Astrocyte of the cerebellum (primary cell): ENCODE data around the gene NF2.

ENCODE experiments used
- DNase-seq: peaks from one replicate; pipeline ENCODE4 v3.0.0-alpha.2; 2011; ENCODE audit warnings: low read depth
- H3K4me3 ChIP-seq: 2 replicates; pipeline ENCODE4 v1.5.1; 2011; ENCODE audit warnings: mild to moderate bottlenecking, low read depth, low read length, moderate library complexity
- CTCF ChIP-seq: IDR thresholded peaks from 2 replicates; pipeline ENCODE4 v1.5.1; 2012; ENCODE audit warnings: low read length, low read depth, moderate library complexity, mild to moderate bottlenecking; ENCODE audit errors: missing control alignments
- in situ Hi-C: cut with HindIII; loops from 2 replicates; pipeline ENCODE4 v1.10.0; 2017; ENCODE audit warnings: low sequenced_read_pairs

Gene NF2

GRCh38 chr22:29717789-29718188, 114.4 kb downstream of the NF2 start:
- no peak for DNase-seq
- in situ Hi-C loops, result no loop called here
- no peak overlapping the region for H3K4me3 ChIP-seq
- no peak for TF ChIP-seq CTCF

DNA sequence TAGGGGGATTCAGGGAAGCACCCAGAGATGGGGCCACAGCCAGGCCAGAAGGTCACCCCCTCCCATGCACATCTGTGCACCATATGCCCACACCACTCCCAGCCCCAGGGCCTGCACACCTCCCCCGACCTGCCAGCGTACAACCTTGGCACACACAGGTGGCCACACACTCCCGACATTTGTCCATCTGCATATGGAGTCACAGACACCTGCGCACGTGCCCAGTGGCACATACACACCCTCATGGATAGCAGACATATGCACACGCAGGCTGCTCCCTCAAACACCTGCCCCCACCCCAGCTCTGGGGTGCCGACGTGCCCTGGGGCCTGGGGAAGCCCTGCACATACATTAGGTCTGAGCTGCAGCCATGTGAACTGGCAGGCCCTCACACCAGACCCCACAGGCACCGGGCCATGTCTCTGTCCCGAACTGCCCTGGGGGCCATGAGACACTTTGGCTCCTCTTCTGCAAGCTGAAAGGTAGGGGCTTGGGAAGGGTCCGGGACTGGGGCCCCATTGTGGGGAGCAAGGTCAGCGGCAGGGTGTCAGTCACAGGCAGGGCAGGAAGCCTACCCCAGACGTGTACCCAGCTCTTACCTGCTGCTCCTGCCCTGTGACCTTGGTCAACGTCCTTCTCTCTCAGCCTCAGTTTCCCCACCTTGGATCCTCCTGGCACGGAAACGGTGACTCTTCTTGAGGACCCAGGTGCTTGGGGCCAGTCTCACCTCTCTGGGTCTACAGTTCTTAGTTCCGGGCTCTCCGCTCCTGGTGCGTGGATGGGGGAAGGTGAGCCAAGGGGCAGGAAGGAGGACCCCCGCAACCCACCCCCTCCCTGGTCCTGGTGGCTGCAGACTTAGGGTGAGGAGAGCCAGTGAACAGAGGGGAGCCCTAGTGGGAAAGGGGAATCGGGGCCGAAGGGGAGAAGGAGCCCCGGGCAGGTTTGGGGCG, 115.8 kb downstream of the NF2 start:
- H3K4me3 ChIP-seq, result no peak overlapping the region
- in situ Hi-C loops, result no loop called here
- no peak for TF ChIP-seq CTCF
- no peak for DNase-seq

DNA sequence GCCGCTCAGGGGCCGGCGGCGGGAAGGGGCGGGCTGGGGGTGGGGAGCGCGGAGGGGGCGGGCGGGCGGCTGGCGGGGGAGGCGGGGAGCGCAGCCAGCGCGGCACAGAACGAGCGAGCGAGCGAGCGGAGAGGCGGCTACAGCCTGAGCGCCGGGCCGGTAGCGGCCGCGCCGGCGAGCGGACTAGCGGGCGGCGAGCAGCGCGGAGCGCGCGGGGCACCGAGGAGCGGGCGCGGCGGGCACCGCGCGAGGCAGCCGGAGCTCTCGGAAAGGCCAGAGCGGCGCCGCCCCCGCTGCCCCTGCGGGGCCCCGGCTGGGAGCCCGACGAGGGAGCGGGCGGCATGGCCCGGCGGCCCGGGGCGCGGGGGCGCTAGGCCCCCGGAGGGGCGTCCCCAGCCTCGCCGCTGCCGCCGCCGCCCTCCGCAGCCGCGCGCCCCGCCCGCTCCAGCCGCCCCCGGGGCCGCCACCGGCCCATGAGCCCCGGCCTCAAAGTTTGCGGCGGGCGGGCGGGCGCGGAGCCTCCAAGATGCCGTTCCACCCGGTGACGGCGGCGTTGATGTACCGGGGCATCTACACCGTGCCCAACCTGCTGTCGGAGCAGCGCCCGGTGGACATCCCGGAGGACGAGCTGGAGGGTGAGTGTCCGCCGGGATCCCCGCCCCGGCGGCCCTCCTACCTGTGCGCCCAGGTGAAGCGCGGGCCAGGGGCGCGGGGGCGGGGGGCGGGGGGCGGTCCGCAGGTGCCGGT, 116.6 kb downstream of the NF2 start, which contains the start of gene CABP7:
Gene CABP7 (plus strand): TSS at position 105 of the 747 bp plus-strand sequence. CDS start 422 bp downstream, at position 527.
- H3K4me3 ChIP-seq, result peak within 1 kb of the TSS; percentile 10
- in situ Hi-C loops, result no loop called here
- DNase-seq, result no peak
- TF ChIP-seq CTCF, result no peak

DNA sequence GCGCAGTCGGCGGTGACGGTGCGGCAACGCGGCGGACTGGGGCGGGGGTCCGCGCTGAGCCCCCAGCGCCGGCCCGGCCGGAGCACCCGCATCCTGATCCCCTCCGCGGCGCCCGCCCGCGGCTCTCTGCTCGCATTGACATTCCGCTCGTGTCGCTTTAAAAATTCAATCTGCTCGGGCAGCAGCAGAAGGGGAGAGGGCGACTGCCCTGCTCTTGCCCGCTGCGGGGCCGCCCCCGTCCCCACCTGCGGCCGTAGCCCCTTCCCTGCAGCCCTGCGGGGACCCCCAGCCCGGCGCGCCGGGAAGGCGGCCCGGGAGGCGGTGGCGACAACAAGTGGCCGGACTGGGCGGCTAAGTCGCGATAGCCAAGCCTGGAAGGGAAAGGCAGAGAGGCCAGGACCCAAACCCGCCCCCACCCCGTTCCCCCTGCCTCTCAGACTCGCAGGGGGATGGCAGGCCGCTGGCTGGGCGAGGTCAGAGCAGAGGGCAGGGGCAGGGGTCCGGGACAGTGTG, 117.4 kb downstream of the NF2 start:
- peak overlapping the region; percentile 20 for H3K4me3 ChIP-seq
- in situ Hi-C loops, result no loop called here
- no peak for DNase-seq
- no peak for TF ChIP-seq CTCF

DNA sequence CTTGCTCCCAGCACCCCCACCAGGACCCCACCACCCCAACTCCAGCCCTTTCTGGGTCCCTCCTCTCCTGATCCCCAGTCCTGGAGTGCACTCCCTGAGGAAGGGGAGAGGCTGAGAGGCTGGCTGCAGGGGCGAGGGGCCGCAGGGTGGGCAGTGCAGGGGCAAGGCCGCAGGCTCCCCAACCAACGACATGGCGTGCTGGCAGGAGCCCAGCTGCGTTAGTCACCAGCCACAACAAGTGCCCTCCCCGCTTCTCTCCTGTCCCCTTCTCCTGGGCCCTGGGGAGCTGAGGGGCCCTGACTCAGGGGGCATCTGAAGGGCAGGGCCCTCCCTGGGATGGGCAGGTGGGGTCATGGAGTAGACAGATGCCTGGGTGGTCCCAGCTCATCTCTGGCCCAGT, 118.7 kb downstream of the NF2 start:
- in situ Hi-C loops, result no loop called here
- TF ChIP-seq CTCF, result no peak
- DNase-seq, result no peak
- H3K4me3 ChIP-seq, result peak overlapping the region; percentile 20

DNA sequence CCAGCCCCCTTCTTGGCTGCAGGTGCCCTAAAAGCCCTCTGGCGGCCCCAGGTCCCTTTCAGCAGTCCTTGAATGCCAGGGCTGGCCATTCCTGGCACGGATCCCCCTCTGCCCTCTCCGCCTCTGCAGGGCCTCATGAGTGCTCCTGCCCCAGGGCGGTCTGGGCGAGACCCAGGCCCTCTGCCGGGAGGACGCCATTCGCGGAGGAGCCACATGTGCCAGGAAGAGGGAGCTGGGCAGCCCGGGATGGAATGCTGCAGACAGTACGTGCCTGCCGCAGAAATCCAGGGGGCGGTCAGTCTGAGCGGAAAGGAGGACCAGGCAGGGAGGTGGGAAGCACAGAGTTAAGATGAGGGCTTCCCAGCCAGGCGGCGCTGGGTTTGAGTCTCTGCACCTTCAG, 119.2 kb downstream of the NF2 start:
- no peak overlapping the region for H3K4me3 ChIP-seq
- TF ChIP-seq CTCF, result no peak
- in situ Hi-C loops, result no loop called here
- no peak for DNase-seq
